Myometrial cell (primary cell): ENCODE results near the gene IER2. TPM values are rescaled to one million over a fixed set of nuclear protein-coding genes. Genes with fewer than 3 reads are reported as not detected.

Source experiments
- total RNA-seq: library from RNA; depleted of rRNA; stranded (reverse); fragments of >200 nt; gene quantifications from 2 replicates; pipeline ENCODE4 v1.2.3, GENCODE V29; 2015

The IER2 gene, protein sequence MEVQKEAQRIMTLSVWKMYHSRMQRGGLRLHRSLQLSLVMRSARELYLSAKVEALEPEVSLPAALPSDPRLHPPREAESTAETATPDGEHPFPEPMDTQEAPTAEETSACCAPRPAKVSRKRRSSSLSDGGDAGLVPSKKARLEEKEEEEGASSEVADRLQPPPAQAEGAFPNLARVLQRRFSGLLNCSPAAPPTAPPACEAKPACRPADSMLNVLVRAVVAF
- 45.5 and 47.9 TPM in 2 replicates for total RNA-seq

GRCh38 chr19:13150187-13150930 lies at the start of gene IER2, which contains the start of gene STX10:
IER2 (plus strand) TSS chr19:13150411; CDS start chr19:13153187, 2,776 bp downstream.
STX10 (minus strand) TSS chr19:13150375; CDS start chr19:13150173, 202 bp downstream.

GRCh38 chr19:13102666-13103580 lies 47.3 kb upstream of the IER2 start, which contains the start of gene LYL1:
LYL1 (minus strand) TSS chr19:13102858; CDS start chr19:13101171, 1,687 bp downstream.

GRCh38 chr19:13116282-13117175 lies 33.7 kb upstream of the IER2 start, which contains the start of gene TRMT1:
TRMT1 (minus strand) TSS chr19:13116740; CDS start chr19:13116399, 341 bp downstream.

GRCh38 chr19:13117772-13118423 lies 32.3 kb upstream of the IER2 start, which contains the start of gene NACC1:
NACC1 (plus strand) TSS chr19:13118264; CDS start chr19:13135208, 16,944 bp downstream.

Other genes with a start within 250 kb of the IER2 start
- gene SYCE2, start 231.1 kb upstream of the IER2 start, total RNA-seq: not detected in 2 replicates
- 58.3 and 76.7 TPM in 2 replicates for gene FARSA, start 216.7 kb upstream of the IER2 start, total RNA-seq
- 1,851 and 1,968 TPM in 2 replicates for gene CALR, start 211.8 kb upstream of the IER2 start, total RNA-seq
- gene RAD23A, start 204.5 kb upstream of the IER2 start, total RNA-seq: 136 and 150 TPM in 2 replicates
- 49.1 and 63.7 TPM in 2 replicates for gene GADD45GIP1, start 193.2 kb upstream of the IER2 start, total RNA-seq
- gene DAND5, start 180.8 kb upstream of the IER2 start, total RNA-seq: not detected in 2 replicates
- 47.6 and 49.4 TPM in 2 replicates for gene NFIX, start 154.9 kb upstream of the IER2 start, total RNA-seq
- 0.71 and 3.5 TPM in 2 replicates for gene LYL1, start 47.6 kb upstream of the IER2 start, total RNA-seq
- gene TRMT1, start 33.7 kb upstream of the IER2 start, total RNA-seq: 39.7 and 44.4 TPM in 2 replicates
- 83.6 and 93.0 TPM in 2 replicates for gene NACC1, start 32.1 kb upstream of the IER2 start, total RNA-seq
- 70.2 and 97.2 TPM in 2 replicates for gene STX10, start within 50 bp of the IER2 start, total RNA-seq